K562 (cell line): ENCODE results near the gene BMP10. TPM values are rescaled to one million over a fixed set of nuclear protein-coding genes. Genes with fewer than 3 reads are reported as not detected.

Experiments
- ATF7 ChIP-seq: fragments of 450-650 bp; IDR thresholded peaks from 2 replicates; pipeline ENCODE4 v1.7.1; 2014; ENCODE audit warnings: mild to moderate bottlenecking, moderate library complexity
- FOXJ2 ChIP-seq: fragments of 200-800 bp; sonication (Bioruptor generic); IDR thresholded peaks from 2 replicates; pipeline ENCODE4 v1.6.1; 2016; ENCODE audit warnings: missing genetic modification characterization, missing compliant biosample characterization
- GABPB1 ChIP-seq: sonication (generic); formaldehyde crosslinking; IDR thresholded peaks from 2 replicates; pipeline ENCODE4 v1.8.0; 2022; ENCODE audit warnings: mild to moderate bottlenecking, missing genetic modification reagents
- NFIC ChIP-seq: fragments of 450-650 bp; IDR thresholded peaks from 2 replicates; pipeline ENCODE4 v1.6.1; 2017; ENCODE audit warnings: mild to moderate bottlenecking, inconsistent platforms
- NFXL1 ChIP-seq: fragments of 450-650 bp; formaldehyde crosslinking; IDR thresholded peaks from 2 replicates; pipeline ENCODE4 v1.4.0; 2021; ENCODE audit warnings: mild to moderate bottlenecking
- SAFB2 ChIP-seq: fragments of 200-400 bp; formaldehyde crosslinking; IDR thresholded peaks from 2 replicates; pipeline ENCODE4 v1.6.1; 2018; ENCODE audit warnings: borderline replicate concordance, low read length, low read depth, moderate library complexity; ENCODE audit not compliant: severe bottlenecking
- SMAD3 ChIP-seq: fragments of 450-650 bp; formaldehyde crosslinking; conservative IDR thresholded peaks from 2 replicates; pipeline ENCODE4 v1.4.0; 2020; ENCODE audit warnings: mild to moderate bottlenecking
- SRSF1 ChIP-seq: fragments of 200-400 bp; formaldehyde crosslinking; IDR thresholded peaks from 2 replicates; pipeline ENCODE4 v1.6.1; 2017; ENCODE audit warnings: mild to moderate bottlenecking, low read depth, low read length, moderate library complexity
- TEAD4 ChIP-seq, 2 experiments: sonication (generic) in 1 of 2; formaldehyde crosslinking in 1 of 2; IDR thresholded peaks; 2 replicates each; pipeline versions ENCODE4 v1.6.1 to v1.8.0; 2012 to 2022; ENCODE audit warnings: borderline replicate concordance in 1 of 2, inconsistent platforms in 1 of 2, low read length in 1 of 2, mild to moderate bottlenecking in 1 of 2, missing genetic modification reagents in 1 of 2
- ZNF124 ChIP-seq: sonication (generic); formaldehyde crosslinking; IDR thresholded peaks from 2 replicates; pipeline ENCODE4 v1.8.1; 2022; ENCODE audit warnings: missing genetic modification reagents
- polyA plus RNA-seq, 8 experiments: library from polyadenylated mRNA; depleted of rRNA in 4 of 8; stranded (reverse) in 5 of 8; unstranded in 3 of 8; fragments of >200 nt; fragmentation: Nextera tagmentation in 2 of 8; fragmentation: Illumina TruSeq in 1 of 8; extraction: Ambion mirVana in 2 of 8; extraction: Trizol in 1 of 8; gene quantifications; 2 replicates each; pipeline versions ENCODE4 v1.2.1 to v1.2.3, GENCODE V29; 2011 to 2014; ENCODE audit warnings: inconsistent platforms in 1 of 8, missing spikeins in 1 of 8
- total RNA-seq, 7 experiments: library from RNA; depleted of rRNA in 6 of 7; stranded (reverse); fragments of >200 nt in 6 of 7; fragmentation: Illumina TruSeq in 2 of 7; extraction: Trizol in 2 of 7; gene quantifications; 2 replicates each; pipeline versions ENCODE4 v1.2.1 to v1.2.3, GENCODE V29; 2011 to 2021; ENCODE audit warnings: low replicate concordance in 1 of 7
- TF ChIP-seq, protein P1 (sequence below): fragments of 200-600 bp; sonication (generic); IDR thresholded peaks from one replicate; pipeline ENCODE4 v1.6.1; 2012; ENCODE audit warnings: mild to moderate bottlenecking, low read depth, low read length, inconsistent platforms
- TF ChIP-seq, protein P2 (sequence below): sonication (generic); formaldehyde crosslinking; IDR thresholded peaks from 2 replicates; pipeline ENCODE4 v1.8.0; 2022; ENCODE audit warnings: mild to moderate bottlenecking, missing genetic modification reagents
- TF ChIP-seq, protein P3 (sequence below): fragments of 250-450 bp; sonication (Bioruptor Pico); IDR thresholded peaks from 2 replicates; pipeline ENCODE4 v1.5.0; 2021; ENCODE audit warnings: mild to moderate bottlenecking, borderline replicate concordance

BMP10 gene
- total and polyA plus RNA-seq, 9 of the 15 experiments (the other 6 are each of a cell fraction or from before 2014, with no cell fraction given) = 0.11 to 0.91 (median 0.43) TPM

DNA sequence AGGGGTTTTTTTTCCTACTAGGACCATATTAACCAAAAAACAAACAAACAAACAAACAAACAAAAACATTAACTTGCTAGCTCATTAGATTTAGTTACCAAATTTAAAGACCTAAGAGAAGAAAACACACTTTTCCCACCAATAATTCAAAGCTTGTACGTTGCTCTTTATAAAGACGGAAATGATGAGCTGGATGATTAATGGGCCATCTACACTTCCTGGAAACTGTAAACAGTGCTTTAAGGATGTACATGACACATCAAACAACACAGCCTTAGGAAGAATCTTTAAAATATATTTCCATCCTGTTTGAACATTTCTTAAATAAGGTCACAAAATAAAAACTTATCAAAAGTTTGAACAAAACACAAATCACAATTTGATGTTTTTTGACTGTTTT lies 982 bp downstream of the BMP10 start (continued):
- TF ChIP-seq, protein P1, sequence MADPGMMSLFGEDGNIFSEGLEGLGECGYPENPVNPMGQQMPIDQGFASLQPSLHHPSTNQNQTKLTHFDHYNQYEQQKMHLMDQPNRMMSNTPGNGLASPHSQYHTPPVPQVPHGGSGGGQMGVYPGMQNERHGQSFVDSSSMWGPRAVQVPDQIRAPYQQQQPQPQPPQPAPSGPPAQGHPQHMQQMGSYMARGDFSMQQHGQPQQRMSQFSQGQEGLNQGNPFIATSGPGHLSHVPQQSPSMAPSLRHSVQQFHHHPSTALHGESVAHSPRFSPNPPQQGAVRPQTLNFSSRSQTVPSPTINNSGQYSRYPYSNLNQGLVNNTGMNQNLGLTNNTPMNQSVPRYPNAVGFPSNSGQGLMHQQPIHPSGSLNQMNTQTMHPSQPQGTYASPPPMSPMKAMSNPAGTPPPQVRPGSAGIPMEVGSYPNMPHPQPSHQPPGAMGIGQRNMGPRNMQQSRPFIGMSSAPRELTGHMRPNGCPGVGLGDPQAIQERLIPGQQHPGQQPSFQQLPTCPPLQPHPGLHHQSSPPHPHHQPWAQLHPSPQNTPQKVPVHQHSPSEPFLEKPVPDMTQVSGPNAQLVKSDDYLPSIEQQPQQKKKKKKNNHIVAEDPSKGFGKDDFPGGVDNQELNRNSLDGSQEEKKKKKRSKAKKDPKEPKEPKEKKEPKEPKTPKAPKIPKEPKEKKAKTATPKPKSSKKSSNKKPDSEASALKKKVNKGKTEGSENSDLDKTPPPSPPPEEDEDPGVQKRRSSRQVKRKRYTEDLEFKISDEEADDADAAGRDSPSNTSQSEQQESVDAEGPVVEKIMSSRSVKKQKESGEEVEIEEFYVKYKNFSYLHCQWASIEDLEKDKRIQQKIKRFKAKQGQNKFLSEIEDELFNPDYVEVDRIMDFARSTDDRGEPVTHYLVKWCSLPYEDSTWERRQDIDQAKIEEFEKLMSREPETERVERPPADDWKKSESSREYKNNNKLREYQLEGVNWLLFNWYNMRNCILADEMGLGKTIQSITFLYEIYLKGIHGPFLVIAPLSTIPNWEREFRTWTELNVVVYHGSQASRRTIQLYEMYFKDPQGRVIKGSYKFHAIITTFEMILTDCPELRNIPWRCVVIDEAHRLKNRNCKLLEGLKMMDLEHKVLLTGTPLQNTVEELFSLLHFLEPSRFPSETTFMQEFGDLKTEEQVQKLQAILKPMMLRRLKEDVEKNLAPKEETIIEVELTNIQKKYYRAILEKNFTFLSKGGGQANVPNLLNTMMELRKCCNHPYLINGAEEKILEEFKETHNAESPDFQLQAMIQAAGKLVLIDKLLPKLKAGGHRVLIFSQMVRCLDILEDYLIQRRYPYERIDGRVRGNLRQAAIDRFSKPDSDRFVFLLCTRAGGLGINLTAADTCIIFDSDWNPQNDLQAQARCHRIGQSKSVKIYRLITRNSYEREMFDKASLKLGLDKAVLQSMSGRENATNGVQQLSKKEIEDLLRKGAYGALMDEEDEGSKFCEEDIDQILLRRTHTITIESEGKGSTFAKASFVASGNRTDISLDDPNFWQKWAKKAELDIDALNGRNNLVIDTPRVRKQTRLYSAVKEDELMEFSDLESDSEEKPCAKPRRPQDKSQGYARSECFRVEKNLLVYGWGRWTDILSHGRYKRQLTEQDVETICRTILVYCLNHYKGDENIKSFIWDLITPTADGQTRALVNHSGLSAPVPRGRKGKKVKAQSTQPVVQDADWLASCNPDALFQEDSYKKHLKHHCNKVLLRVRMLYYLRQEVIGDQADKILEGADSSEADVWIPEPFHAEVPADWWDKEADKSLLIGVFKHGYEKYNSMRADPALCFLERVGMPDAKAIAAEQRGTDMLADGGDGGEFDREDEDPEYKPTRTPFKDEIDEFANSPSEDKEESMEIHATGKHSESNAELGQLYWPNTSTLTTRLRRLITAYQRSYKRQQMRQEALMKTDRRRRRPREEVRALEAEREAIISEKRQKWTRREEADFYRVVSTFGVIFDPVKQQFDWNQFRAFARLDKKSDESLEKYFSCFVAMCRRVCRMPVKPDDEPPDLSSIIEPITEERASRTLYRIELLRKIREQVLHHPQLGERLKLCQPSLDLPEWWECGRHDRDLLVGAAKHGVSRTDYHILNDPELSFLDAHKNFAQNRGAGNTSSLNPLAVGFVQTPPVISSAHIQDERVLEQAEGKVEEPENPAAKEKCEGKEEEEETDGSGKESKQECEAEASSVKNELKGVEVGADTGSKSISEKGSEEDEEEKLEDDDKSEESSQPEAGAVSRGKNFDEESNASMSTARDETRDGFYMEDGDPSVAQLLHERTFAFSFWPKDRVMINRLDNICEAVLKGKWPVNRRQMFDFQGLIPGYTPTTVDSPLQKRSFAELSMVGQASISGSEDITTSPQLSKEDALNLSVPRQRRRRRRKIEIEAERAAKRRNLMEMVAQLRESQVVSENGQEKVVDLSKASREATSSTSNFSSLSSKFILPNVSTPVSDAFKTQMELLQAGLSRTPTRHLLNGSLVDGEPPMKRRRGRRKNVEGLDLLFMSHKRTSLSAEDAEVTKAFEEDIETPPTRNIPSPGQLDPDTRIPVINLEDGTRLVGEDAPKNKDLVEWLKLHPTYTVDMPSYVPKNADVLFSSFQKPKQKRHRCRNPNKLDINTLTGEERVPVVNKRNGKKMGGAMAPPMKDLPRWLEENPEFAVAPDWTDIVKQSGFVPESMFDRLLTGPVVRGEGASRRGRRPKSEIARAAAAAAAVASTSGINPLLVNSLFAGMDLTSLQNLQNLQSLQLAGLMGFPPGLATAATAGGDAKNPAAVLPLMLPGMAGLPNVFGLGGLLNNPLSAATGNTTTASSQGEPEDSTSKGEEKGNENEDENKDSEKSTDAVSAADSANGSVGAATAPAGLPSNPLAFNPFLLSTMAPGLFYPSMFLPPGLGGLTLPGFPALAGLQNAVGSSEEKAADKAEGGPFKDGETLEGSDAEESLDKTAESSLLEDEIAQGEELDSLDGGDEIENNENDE = no peak
- TF ChIP-seq NFIC = no peak
- no peak for TF ChIP-seq ZNF124 (CRISPR knock-in tag)
- no peak for TF ChIP-seq SRSF1
- no peak for TF ChIP-seq ATF7
- TF ChIP-seq TEAD4 (IDR thresholded peaks at IDR 0.05; ENCODE audit: low read length) = no peak
- no peak for TF ChIP-seq TEAD4 (CRISPR knock-in tag; IDR thresholded peaks at IDR 0.05; ENCODE audit: borderline replicate concordance)
- no peak for TF ChIP-seq SAFB2
- TF ChIP-seq, protein P2, sequence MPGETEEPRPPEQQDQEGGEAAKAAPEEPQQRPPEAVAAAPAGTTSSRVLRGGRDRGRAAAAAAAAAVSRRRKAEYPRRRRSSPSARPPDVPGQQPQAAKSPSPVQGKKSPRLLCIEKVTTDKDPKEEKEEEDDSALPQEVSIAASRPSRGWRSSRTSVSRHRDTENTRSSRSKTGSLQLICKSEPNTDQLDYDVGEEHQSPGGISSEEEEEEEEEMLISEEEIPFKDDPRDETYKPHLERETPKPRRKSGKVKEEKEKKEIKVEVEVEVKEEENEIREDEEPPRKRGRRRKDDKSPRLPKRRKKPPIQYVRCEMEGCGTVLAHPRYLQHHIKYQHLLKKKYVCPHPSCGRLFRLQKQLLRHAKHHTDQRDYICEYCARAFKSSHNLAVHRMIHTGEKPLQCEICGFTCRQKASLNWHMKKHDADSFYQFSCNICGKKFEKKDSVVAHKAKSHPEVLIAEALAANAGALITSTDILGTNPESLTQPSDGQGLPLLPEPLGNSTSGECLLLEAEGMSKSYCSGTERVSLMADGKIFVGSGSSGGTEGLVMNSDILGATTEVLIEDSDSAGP (CRISPR knock-in tag) = no peak
- TF ChIP-seq GABPB1 (CRISPR knock-in tag) = no peak
- peak; percentile 71; the same call in 1 of the 2 replicates for TF ChIP-seq FOXJ2 (tag)
- TF ChIP-seq, protein P3, sequence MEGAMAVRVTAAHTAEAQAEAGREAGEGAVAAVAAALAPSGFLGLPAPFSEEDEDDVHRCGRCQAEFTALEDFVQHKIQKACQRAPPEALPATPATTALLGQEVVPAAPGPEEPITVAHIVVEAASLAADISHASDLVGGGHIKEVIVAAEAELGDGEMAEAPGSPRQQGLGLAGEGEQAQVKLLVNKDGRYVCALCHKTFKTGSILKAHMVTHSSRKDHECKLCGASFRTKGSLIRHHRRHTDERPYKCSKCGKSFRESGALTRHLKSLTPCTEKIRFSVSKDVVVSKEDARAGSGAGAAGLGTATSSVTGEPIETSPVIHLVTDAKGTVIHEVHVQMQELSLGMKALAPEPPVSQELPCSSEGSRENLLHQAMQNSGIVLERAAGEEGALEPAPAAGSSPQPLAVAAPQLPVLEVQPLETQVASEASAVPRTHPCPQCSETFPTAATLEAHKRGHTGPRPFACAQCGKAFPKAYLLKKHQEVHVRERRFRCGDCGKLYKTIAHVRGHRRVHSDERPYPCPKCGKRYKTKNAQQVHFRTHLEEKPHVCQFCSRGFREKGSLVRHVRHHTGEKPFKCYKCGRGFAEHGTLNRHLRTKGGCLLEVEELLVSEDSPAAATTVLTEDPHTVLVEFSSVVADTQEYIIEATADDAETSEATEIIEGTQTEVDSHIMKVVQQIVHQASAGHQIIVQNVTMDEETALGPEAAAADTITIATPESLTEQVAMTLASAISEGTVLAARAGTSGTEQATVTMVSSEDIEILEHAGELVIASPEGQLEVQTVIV (CRISPR knock-in tag) = no peak
- no peak for TF ChIP-seq SMAD3 (CRISPR knock-in tag)
- no peak for TF ChIP-seq NFXL1
